HepG2 (cell line): ENCODE data around the gene SYNGR4. TPM values are rescaled to one million over a fixed set of nuclear protein-coding genes. Genes with fewer than 3 reads are reported as not detected.

Experiments used
- AKNA ChIP-seq: sonication (generic); formaldehyde crosslinking; IDR thresholded peaks from 2 replicates; pipeline ENCODE4 v1.4.0; 2020; ENCODE audit warnings: missing genetic modification reagents, borderline replicate concordance
- ATF7 ChIP-seq, 2 experiments: fragments of 450-650 bp in 1 of 2; sonication (generic) in 1 of 2; formaldehyde crosslinking in 1 of 2; IDR thresholded peaks; 2 replicates each; pipeline versions ENCODE4 v1.4.0 to v1.6.1; 2016 to 2020; ENCODE audit warnings: antibody characterized with exemption in 1 of 2, mild to moderate bottlenecking in 1 of 2, missing genetic modification reagents in 1 of 2
- ATF7-NPFF ChIP-seq: sonication (generic); formaldehyde crosslinking; IDR thresholded peaks from 2 replicates; pipeline ENCODE4 v1.8.1; 2023; ENCODE audit warnings: mild to moderate bottlenecking, low read depth, missing genetic modification reagents, moderate library complexity
- CHD4 ChIP-seq: fragments of 200-600 bp; sonication (generic); IDR thresholded peaks from 2 replicates; pipeline ENCODE4 v1.7.0; 2017; ENCODE audit warnings: mild to moderate bottlenecking, low read length, borderline replicate concordance
- DBP ChIP-seq: sonication (generic); formaldehyde crosslinking; IDR thresholded peaks from 2 replicates; pipeline ENCODE4 v1.4.0; 2020; ENCODE audit warnings: missing genetic modification reagents; ENCODE audit errors: not compliant biosample characterization
- DR1 ChIP-seq: sonication (generic); formaldehyde crosslinking; IDR thresholded peaks from 2 replicates; pipeline ENCODE4 v1.8.0; 2021; ENCODE audit warnings: mild to moderate bottlenecking, missing genetic modification reagents, inconsistent platforms
- ETS1 ChIP-seq: sonication (generic); formaldehyde crosslinking; IDR thresholded peaks from 2 replicates; pipeline ENCODE4 v1.4.0; 2020; ENCODE audit warnings: missing genetic modification reagents
- HDAC1 ChIP-seq: sonication (generic); formaldehyde crosslinking; IDR thresholded peaks from 2 replicates; pipeline ENCODE4 v1.5.1; 2020; ENCODE audit warnings: mild to moderate bottlenecking, missing genetic modification reagents
- KDM4B ChIP-seq: sonication (generic); formaldehyde crosslinking; IDR thresholded peaks from 2 replicates; pipeline ENCODE4 v1.4.0; 2020; ENCODE audit warnings: missing genetic modification reagents
- NCOA1 ChIP-seq: sonication (generic); formaldehyde crosslinking; IDR thresholded peaks from 2 replicates; pipeline ENCODE4 v1.9.0; 2021; ENCODE audit warnings: missing genetic modification reagents
- NR2F1 ChIP-seq, 2 experiments: fragments of 450-650 bp in 1 of 2; formaldehyde crosslinking in 1 of 2; IDR thresholded peaks; 2 replicates each; pipeline versions ENCODE4 v1.5.0 to v1.6.1; 2016 to 2020; ENCODE audit warnings: mild to moderate bottlenecking in 1 of 2, missing compliant biosample characterization in 1 of 2, missing genetic modification reagents in 1 of 2, moderate library complexity in 1 of 2
- PHF20 ChIP-seq: sonication (generic); formaldehyde crosslinking; IDR thresholded peaks from 2 replicates; pipeline ENCODE4 v1.5.0; 2020; ENCODE audit warnings: mild to moderate bottlenecking, missing genetic modification reagents
- RAD51 ChIP-seq: fragments of 450-650 bp; IDR thresholded peaks from 2 replicates; pipeline ENCODE4 v1.6.1; 2016; ENCODE audit warnings: borderline replicate concordance
- STAG1 ChIP-seq: sonication (generic); formaldehyde crosslinking; IDR thresholded peaks from 2 replicates; pipeline ENCODE4 v1.4.0; 2020; ENCODE audit warnings: missing genetic modification reagents
- TIGD3 ChIP-seq: sonication (generic); formaldehyde crosslinking; IDR thresholded peaks from 2 replicates; pipeline ENCODE4 v1.5.1; 2020; ENCODE audit warnings: mild to moderate bottlenecking, missing genetic modification reagents, borderline replicate concordance
- ZBTB1 ChIP-seq: sonication (generic); formaldehyde crosslinking; IDR thresholded peaks from 2 replicates; pipeline ENCODE4 v1.4.0; 2020; ENCODE audit warnings: missing genetic modification reagents, borderline replicate concordance
- ZNF143 ChIP-seq: sonication (generic); formaldehyde crosslinking; IDR thresholded peaks from 2 replicates; pipeline ENCODE4 v1.4.0; 2020; ENCODE audit warnings: missing genetic modification reagents
- ZNF335 ChIP-seq: sonication (generic); formaldehyde crosslinking; IDR thresholded peaks from 2 replicates; pipeline ENCODE4 v1.4.0; 2020; ENCODE audit warnings: missing genetic modification reagents
- ZNF33A ChIP-seq: sonication (generic); formaldehyde crosslinking; IDR thresholded peaks from 2 replicates; pipeline ENCODE4 v1.5.1; 2020; ENCODE audit warnings: missing genetic modification reagents, mild to moderate bottlenecking, moderate library complexity, borderline replicate concordance
- ZNF674 ChIP-seq: sonication (generic); formaldehyde crosslinking; IDR thresholded peaks from 2 replicates; pipeline ENCODE4 v1.5.0; 2020; ENCODE audit warnings: low read depth, mild to moderate bottlenecking, missing genetic modification reagents
- polyA plus RNA-seq, 8 experiments: library from polyadenylated mRNA; depleted of rRNA in 3 of 8; stranded (reverse) in 7 of 8; unstranded in 1 of 8; fragments of >200 nt; fragmentation: Illumina TruSeq in 4 of 8; extraction: Trizol in 4 of 8; gene quantifications; 2 replicates each; pipeline versions ENCODE4 v1.2.1 to v1.2.3, GENCODE V29; 2011 to 2016; ENCODE audit warnings: low read depth in 4 of 8, missing spikeins in 1 of 8, mixed read lengths in 1 of 8; ENCODE audit not compliant: insufficient read depth in 1 of 8
- total RNA-seq, 5 experiments: library from RNA; depleted of rRNA; stranded (reverse); fragments of >200 nt; fragmentation: Illumina TruSeq; extraction: Trizol; gene quantifications; 2 replicates each; pipeline ENCODE4 v1.2.3, GENCODE V29; 2016; ENCODE audit warnings: low read depth in 1 of 5

The SYNGR4 gene
- total and polyA plus RNA-seq, 2 of the 13 experiments (the other 11 are each of a cell fraction or from before 2014, with no cell fraction given), result not detected

- 0 out of 2 replicates have a peak, but pooled peaks have one; percentile 53 for TF ChIP-seq ZNF674 (CRISPR knock-in tag)
- TF ChIP-seq ETS1, result 0 out of 2 replicates have a peak, but pooled peaks have one; percentile 71
- 0 out of 2 replicates have a peak, but pooled peaks have one; percentile 61 for TF ChIP-seq NCOA1 (CRISPR knock-in tag)
- TF ChIP-seq ZNF143 (CRISPR knock-in tag), result peak; percentile 59; the same call in 1 of the 2 replicates
- 0 out of 4 replicates have a peak, but pooled peaks of 1 of the 2 experiments have one; percentile 21 for TF ChIP-seq NR2F1 (CRISPR knock-in tag; IDR thresholded peaks at IDR 0.05)
- no peak for TF ChIP-seq TIGD3 (CRISPR knock-in tag)
- TF ChIP-seq ATF7 (IDR thresholded peaks at IDR 0.05), result no peak
- TF ChIP-seq ATF7 (CRISPR knock-in tag; IDR thresholded peaks at IDR 0.05), result no peak
- no peak for TF ChIP-seq DR1 (CRISPR knock-in tag)
- no peak for TF ChIP-seq ZNF335 (CRISPR knock-in tag)
- no peak for TF ChIP-seq RAD51
- peak; percentile 72; the same call in 1 of the 2 replicates for TF ChIP-seq KDM4B
- TF ChIP-seq DBP (CRISPR knock-in tag), result peak; percentile 53
- no peak for TF ChIP-seq ZNF33A
- TF ChIP-seq ZBTB1 (CRISPR knock-in tag), result no peak
- peak; percentile 71 for TF ChIP-seq ATF7-NPFF (CRISPR knock-in tag)
- no peak for TF ChIP-seq CHD4
- peak; percentile 52 for TF ChIP-seq STAG1 (CRISPR knock-in tag)
- peak; percentile 54; the same call in 1 of the 2 replicates for TF ChIP-seq PHF20 (CRISPR knock-in tag)
- TF ChIP-seq HDAC1 (CRISPR knock-in tag), result peak; percentile 64; the same call in 1 of the 2 replicates
- no peak; the same call in 1 of the 2 replicates for TF ChIP-seq AKNA (CRISPR knock-in tag)
Measured at GRCh38 chr19:48390188-48391099, 26.3 kb downstream of the SYNGR4 start (continued).
